AG04450 (cell line): ENCODE data around the gene EML1. TPM values are rescaled to one million over a fixed set of nuclear protein-coding genes. Genes with fewer than 3 reads are reported as not detected.

Experiments
- CTCF ChIA-PET: fragments of 300-600, 350-600 bp; formaldehyde crosslinking; extraction: SDS; loops from one replicate; lab custom pipeline; 2022; ENCODE audit warnings: antibody characterized with exemption, inconsistent platforms; lab: Charles Lee
- POLR2A ChIA-PET: fragments of 350-600 bp; formaldehyde crosslinking; extraction: SDS; loops from one replicate; lab custom pipeline; 2021; ENCODE audit warnings: antibody characterized with exemption, inconsistent platforms; lab: Yijun Ruan, JAX
- DNase-seq: peaks from one replicate; pipeline ENCODE4 v3.0.0-alpha.2; 2011; ENCODE audit warnings: low read depth, low spot score
- H3K27ac ChIP-seq: one replicate; pipeline ENCODE4 v1.5.1; 2012; ENCODE audit warnings: low read depth, low read length, control low read depth
- H3K27me3 ChIP-seq: one replicate; pipeline ENCODE4 v1.6.0; 2012; ENCODE audit warnings: low read length; ENCODE audit not compliant: control insufficient read depth, insufficient read depth
- H3K4me3 ChIP-seq: 2 replicates; pipeline ENCODE4 v1.5.1; 2011; ENCODE audit warnings: mild to moderate bottlenecking, low read depth, low read length, control low read depth
- H3K9me3 ChIP-seq: 2 replicates; pipeline ENCODE4 v1.5.1; 2012; ENCODE audit warnings: low read length; ENCODE audit not compliant: control insufficient read depth, insufficient read depth
- CTCF ChIP-seq: IDR thresholded peaks from 2 replicates; pipeline ENCODE4 v1.5.1; 2011; ENCODE audit warnings: low read depth, low read length, control low read depth, inconsistent platforms
- polyA plus RNA-seq: library from polyadenylated mRNA; depleted of rRNA; stranded (reverse); fragments of >200 nt; gene quantifications from 2 replicates; pipeline ENCODE4 v1.2.3, GENCODE V29; 2011

The EML1 gene
- polyA plus RNA-seq, 1 experiment = 37.7 TPM

GRCh38 chr14:99936738-99937474, 143.7 kb downstream of the EML1 start:
- Histone ChIP-seq H3K4me3 (no peak overlapping the region), H3K27me3 (no peaks in the 10 kb centered on the region), H3K27ac (no peak overlapping the region), H3K9me3 (no peaks in the 10 kb centered on the region; the same call in 1 of the 2 replicates)
- POLR2A ChIA-PET = no interaction called here
- DNase-seq = no peak
- no peak for TF ChIP-seq CTCF
- CTCF ChIA-PET = interaction anchor here (0.5 to 1.4 kb wide), 3 partner anchors 10 to 256 kb away, joined by 3 to 10 read pairs (median 5); no protein-coding TSS in a partner anchor

GRCh38 chr14:99937475-99938244, 144.4 kb downstream of the EML1 start:
- ChIA-PET POLR2A (no interaction called here), CTCF (interaction anchor here (0.5 to 1.4 kb wide), 2 partner anchors 9 to 142 kb away, joined by 3 to 10 read pairs; no protein-coding TSS in a partner anchor)
- Histone ChIP-seq H3K4me3 (no peak overlapping the region), H3K9me3 (no peaks in the 10 kb centered on the region; the same call in 1 of the 2 replicates), H3K27me3 (no peaks in the 10 kb centered on the region), H3K27ac (no peak overlapping the region)
- DNase-seq = no peak
- no peak for TF ChIP-seq CTCF

- Histone ChIP-seq H3K27me3 (no peaks in the 10 kb centered on the region), H3K27ac (no peak overlapping the region), H3K9me3 (no peaks in the 10 kb centered on the region; the same call in 1 of the 2 replicates), H3K4me3 (no peak overlapping the region)
- ChIA-PET CTCF (interaction anchor here (0.7 kb wide), 1 partner anchor 8 kb away, joined by 3 read pairs; no protein-coding TSS in a partner anchor), POLR2A (no interaction called here)
- TF ChIP-seq CTCF = no peak
- DNase-seq = no peak
Measured at GRCh38 chr14:99938376-99938775, 145.2 kb downstream of the EML1 start.

- TF ChIP-seq CTCF = no peak
- no peak for DNase-seq
- no peaks in the 10 kb centered on the region; the same call in 1 of the 2 replicates for H3K9me3 ChIP-seq
- H3K27ac ChIP-seq = no peak overlapping the region
- POLR2A ChIA-PET = no interaction called here
- CTCF ChIA-PET = interaction anchor here (0.7 kb wide), 1 partner anchor 8 kb away, joined by 3 read pairs; no protein-coding TSS in a partner anchor
- no peaks in the 10 kb centered on the region for H3K27me3 ChIP-seq
- no peak overlapping the region for H3K4me3 ChIP-seq
Measured at GRCh38 chr14:99938896-99939295, 145.7 kb downstream of the EML1 start.
